Esophagus muscularis mucosa (tissue), 3 donors: ENCODE results near the gene GSG1L2.

Experiments
- CTCF ChIP-seq, 3 experiments: fragments of 200-600 bp in 2 of 3; fragments of 450-650 bp in 1 of 3; sonication (generic) in 2 of 3; IDR thresholded peaks; one replicate each; pipeline ENCODE4 v1.5.1; 2017 to 2019; ENCODE audit warnings: antibody characterized with exemption in 3 of 3, mild to moderate bottlenecking in 2 of 3, moderate library complexity in 1 of 3
- POLR2AphosphoS5 ChIP-seq, 2 donors: sonication (generic); formaldehyde crosslinking; IDR thresholded peaks; one replicate each; pipeline ENCODE4 v1.6.1; 2017; ENCODE audit warnings: antibody characterized with exemption in 2 of 2

GRCh38 chr17:9820448-9820847 lies 1.4 kb downstream of the GSG1L2 start:
- TF ChIP-seq CTCF (IDR thresholded peaks at IDR 0.05) (no peak), POLR2AphosphoS5 (IDR thresholded peaks at IDR 0.05) (no peak)
